Measurements from ENCODE around the gene SLC30A10.

- TF ChIP-seq CTCF (conservative IDR thresholded peaks at IDR 0.05; ENCODE audit: low read length) (no peak), EZH2phosphoT487 (IDR thresholded peaks at IDR 0.05; ENCODE audit: borderline replicate concordance) (no peak)
These were observed 28.2 kb downstream of the SLC30A10 start for GRCh38 chr1:219900201-219900600.
